Neural cell (in vitro differentiated cells): ENCODE measurements around the gene OR4F6.

ENCODE experiments used
- CTCF ChIP-seq: fragments of 450-650 bp; IDR thresholded peaks from 2 replicates; pipeline ENCODE4 v1.5.1; 2014; ENCODE audit warnings: antibody characterized with exemption, mild to moderate bottlenecking, moderate library complexity; ENCODE audit not compliant: poor library complexity, severe bottlenecking
- EZH2 ChIP-seq: fragments of 200-600, 300-800 bp; shearing (Covaris generic), sonication (generic); IDR thresholded peaks from 2 replicates; pipeline ENCODE4 v1.6.1; 2014; ENCODE audit warnings: antibody characterized with exemption, low read length, borderline replicate concordance, mild to moderate bottlenecking; ENCODE audit not compliant: insufficient read depth, poor library complexity, severe bottlenecking
- TAF1 ChIP-seq: IDR thresholded peaks from 2 replicates; pipeline ENCODE4 v1.6.1; 2012; ENCODE audit warnings: low read depth

GRCh38 chr15:101773496-101774100 is 29.7 kb upstream of the OR4F6 start:
- no peak for TF ChIP-seq EZH2
- TF ChIP-seq CTCF: no peak
- TF ChIP-seq TAF1: no peak
